ENCODE results near the gene EDIL3. TPM values are rescaled to one million over a fixed set of nuclear protein-coding genes. Genes with fewer than 3 reads are reported as not detected.

The EDIL3 gene
- total RNA-seq, 1 experiment from 2014 or later, result 17.6 TPM

GRCh38 chr5:84373506-84373905, 11.2 kb downstream of the EDIL3 start:
- no peak overlapping the region for H3K4me3 ChIP-seq (ENCODE audit: low read depth in 2 of 2, low read length in 2 of 2)
- intact Hi-C loops (cut with micrococcal nuclease; ENCODE audit: unreplicated experiment) (no loop called here), in situ Hi-C loops (cut with HindIII; ENCODE audit: low pct_unique_long_range_greater_than_20kb, low sequenced_read_pairs) (no loop called here)
- DNase-seq (ENCODE audit: low read depth, low spot score) (no peak), ATAC-seq (no peak)
- H3K9me3 ChIP-seq (ENCODE audit: control insufficient read depth, insufficient read depth, low read depth, low read length), result no peaks in the 10 kb centered on the region
- TF ChIP-seq CTCF (IDR thresholded peaks at IDR 0.05) (no peak), POLR2AphosphoS5 (IDR thresholded peaks at IDR 0.05; ENCODE audit: low read depth, low read length) (no peak), REST (IDR thresholded peaks at IDR 0.05; ENCODE audit: insufficient read depth in 1 of 2, low read depth in 2 of 2, low read length in 1 of 2) (no peak), SIN3A (IDR thresholded peaks at IDR 0.05; ENCODE audit: borderline replicate concordance, insufficient read depth, low read depth, low read length) (no peak), TCF7L2 (IDR thresholded peaks at IDR 0.05; ENCODE audit: low read depth, low read length) (no peak)
- H3K27ac ChIP-seq (ENCODE audit: low read length), result no peak overlapping the region
- ChIA-PET CTCF (no interaction called here), POLR2A (no interaction called here)
- BruUV-seq (replicated peaks), result no TSS peak
- no peaks in the 10 kb centered on the region for H3K4me1 ChIP-seq (ENCODE audit: control insufficient read depth, insufficient read depth, low read length)
- no peaks in the 10 kb centered on the region for H3K36me3 ChIP-seq (ENCODE audit: control insufficient read depth, insufficient read depth, low read length)
- no peaks in the 10 kb centered on the region for H3K27me3 ChIP-seq (ENCODE audit: control insufficient read depth, insufficient read depth, low read length)

GRCh38 chr5:84372066-84372695, 12.5 kb downstream of the EDIL3 start:
- in situ Hi-C loops (cut with HindIII; ENCODE audit: low pct_unique_long_range_greater_than_20kb, low sequenced_read_pairs), result no loop called here
- Histone ChIP-seq H3K4me1 (ENCODE audit: control insufficient read depth, insufficient read depth, low read length) (no peaks in the 10 kb centered on the region), H3K4me3 (ENCODE audit: low read depth in 2 of 2, low read length in 2 of 2) (no peak overlapping the region), H3K27ac (ENCODE audit: low read length) (no peak overlapping the region), H3K36me3 (ENCODE audit: control insufficient read depth, insufficient read depth, low read length) (no peaks in the 10 kb centered on the region), H3K27me3 (ENCODE audit: control insufficient read depth, insufficient read depth, low read length) (no peaks in the 10 kb centered on the region), H3K9me3 (ENCODE audit: control insufficient read depth, insufficient read depth, low read depth, low read length) (no peaks in the 10 kb centered on the region)
- CTCF ChIA-PET, result no interaction called here
- ATAC-seq (no peak), DNase-seq (ENCODE audit: low read depth, low spot score) (no peak)
- BruUV-seq (replicated peaks), result no TSS peak
- intact Hi-C loops (cut with micrococcal nuclease; ENCODE audit: unreplicated experiment), result no loop called here
- POLR2A ChIA-PET, result no interaction called here
- TF ChIP-seq TCF7L2 (IDR thresholded peaks at IDR 0.05; ENCODE audit: low read depth, low read length) (0 out of 2 replicates have a peak, but pooled peaks have one; percentile 38), REST (IDR thresholded peaks at IDR 0.05; ENCODE audit: insufficient read depth in 1 of 2, low read depth in 2 of 2, low read length in 1 of 2) (no peak)
